Cardiac fibroblast (primary cell): ENCODE measurements around the gene C3orf70.

Source experiments
- DNase-seq, 2 donors: peaks; one replicate each; pipeline versions ENCODE4 v3.0.0 to v3.0.0-alpha.2; 2010; ENCODE audit warnings: low read depth in 2 of 2
- H3K4me3 ChIP-seq, 2 donors: replicated peaks in 1 of 2; 1 replicate in 1 of 2; 2 replicates in 1 of 2; pipeline ENCODE4 v1.5.1; 2011; ENCODE audit warnings: low read depth in 2 of 2, low read length in 2 of 2, mild to moderate bottlenecking in 2 of 2, moderate library complexity in 1 of 2
- TF ChIP-seq, protein P1 (sequence below): IDR thresholded peaks from one replicate; pipeline ENCODE4 v1.5.1; 2011; ENCODE audit warnings: low read depth, mild to moderate bottlenecking, low read length, inconsistent platforms

C3orf70 gene

DNA sequence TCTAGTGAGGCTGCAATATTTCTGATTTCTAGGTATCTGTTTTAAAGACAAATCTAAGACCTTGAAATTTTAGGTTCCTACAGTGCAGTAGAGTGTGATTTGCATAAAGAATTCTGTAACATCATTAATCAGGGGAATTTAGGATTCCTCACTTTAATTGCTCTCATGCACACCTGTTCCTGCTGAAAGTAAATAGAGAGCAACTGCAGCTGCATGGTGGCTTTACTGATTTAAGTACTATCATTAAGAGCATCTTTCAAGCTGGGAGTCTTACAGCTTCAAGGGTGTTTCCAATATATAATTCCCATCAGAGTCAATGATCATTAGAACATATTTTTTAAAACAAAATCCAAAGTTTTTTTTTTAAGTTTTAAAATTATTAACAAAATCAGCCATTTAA is 36.0 kb upstream of the C3orf70 start:
- no peak overlapping the region for H3K4me3 ChIP-seq
- TF ChIP-seq, protein P1, sequence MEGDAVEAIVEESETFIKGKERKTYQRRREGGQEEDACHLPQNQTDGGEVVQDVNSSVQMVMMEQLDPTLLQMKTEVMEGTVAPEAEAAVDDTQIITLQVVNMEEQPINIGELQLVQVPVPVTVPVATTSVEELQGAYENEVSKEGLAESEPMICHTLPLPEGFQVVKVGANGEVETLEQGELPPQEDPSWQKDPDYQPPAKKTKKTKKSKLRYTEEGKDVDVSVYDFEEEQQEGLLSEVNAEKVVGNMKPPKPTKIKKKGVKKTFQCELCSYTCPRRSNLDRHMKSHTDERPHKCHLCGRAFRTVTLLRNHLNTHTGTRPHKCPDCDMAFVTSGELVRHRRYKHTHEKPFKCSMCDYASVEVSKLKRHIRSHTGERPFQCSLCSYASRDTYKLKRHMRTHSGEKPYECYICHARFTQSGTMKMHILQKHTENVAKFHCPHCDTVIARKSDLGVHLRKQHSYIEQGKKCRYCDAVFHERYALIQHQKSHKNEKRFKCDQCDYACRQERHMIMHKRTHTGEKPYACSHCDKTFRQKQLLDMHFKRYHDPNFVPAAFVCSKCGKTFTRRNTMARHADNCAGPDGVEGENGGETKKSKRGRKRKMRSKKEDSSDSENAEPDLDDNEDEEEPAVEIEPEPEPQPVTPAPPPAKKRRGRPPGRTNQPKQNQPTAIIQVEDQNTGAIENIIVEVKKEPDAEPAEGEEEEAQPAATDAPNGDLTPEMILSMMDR, result no peak
- DNase-seq, result no peak

DNA sequence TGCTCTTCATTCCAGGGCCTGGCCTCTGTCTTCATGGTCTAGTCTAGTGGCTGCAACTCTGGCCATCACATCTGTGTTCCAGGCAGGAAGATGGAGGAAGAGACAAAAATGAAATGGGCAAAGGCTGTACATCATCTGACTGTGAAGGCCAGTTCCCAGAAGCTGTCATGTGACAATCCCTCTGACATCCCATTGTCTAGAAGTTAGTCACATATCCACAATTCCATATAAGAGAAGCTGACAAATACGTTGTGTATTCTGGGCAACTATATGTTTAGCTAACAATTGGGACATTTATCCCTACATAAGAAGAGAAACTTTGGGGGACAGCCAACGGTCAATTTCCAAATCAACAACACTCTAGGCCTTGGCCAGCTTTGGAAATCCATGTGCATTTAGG is 34.5 kb upstream of the C3orf70 start:
- TF ChIP-seq, protein P1, result no peak
- no peak overlapping the region for H3K4me3 ChIP-seq
- peak in 1 of 2 donors; percentile 13 for DNase-seq

DNA sequence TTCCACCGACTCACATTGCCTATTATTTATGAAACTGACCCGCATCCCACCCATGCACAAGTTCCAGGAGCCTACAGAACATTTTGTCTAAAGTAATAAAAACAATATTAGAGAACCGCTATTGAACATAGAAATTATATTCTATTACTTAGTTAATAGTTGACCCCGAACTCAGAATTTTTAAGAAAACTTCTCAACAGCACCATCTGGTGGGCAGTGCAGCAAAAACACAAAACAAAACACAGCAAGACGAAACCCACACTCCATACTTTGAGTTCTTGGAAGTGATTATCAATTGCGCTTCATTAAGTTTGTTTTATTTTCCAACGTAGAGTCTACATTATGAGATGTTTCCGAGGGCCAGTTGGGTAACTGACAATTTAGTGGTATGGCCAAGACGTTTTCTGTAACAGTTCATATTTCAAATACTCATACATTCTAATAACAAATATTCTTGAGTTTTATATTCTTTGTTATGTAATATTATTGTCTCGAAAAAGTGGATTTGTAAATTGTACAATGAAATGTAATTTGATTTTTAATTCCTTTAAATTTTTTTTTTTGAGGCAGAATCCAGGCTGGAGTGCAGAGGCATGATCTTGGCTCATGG is 24.0 kb upstream of the C3orf70 start:
- peak; percentile 60 to 64 for DNase-seq
- H3K4me3 ChIP-seq, result no peak overlapping the region
- TF ChIP-seq, protein P1, result peak; percentile 70

DNA sequence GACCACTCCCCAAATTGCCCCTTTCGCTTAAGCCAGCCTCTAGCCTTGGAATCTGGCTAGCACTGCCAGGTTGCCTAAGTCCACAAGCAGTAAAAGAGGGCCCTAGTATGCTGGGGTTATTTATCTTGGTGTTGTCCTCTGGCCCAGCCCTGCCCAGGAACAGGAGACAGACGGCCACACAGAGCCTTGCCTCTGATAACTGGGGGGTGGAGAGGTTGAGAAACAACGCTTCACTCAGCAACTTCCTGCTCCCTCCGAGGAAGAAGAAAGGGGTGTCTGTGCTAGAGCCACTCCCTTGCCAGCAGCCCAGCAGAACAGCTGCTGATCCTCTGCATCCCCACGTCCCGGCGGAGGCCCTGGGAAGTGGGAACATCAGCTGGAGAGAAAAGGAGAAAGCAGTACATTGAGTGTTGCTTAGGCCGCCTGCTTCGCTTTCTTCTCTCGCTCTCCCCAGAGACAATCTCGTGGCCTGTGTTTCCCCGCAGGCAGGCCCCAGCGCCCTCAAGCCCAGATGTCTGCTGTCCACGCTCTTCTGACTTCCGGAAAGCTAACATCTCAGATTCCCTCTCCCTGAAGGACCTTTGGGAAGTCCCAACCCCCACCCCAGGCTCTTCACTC is 22.6 kb upstream of the C3orf70 start:
- DNase-seq, result peak; percentile 60 to 73
- TF ChIP-seq, protein P1, result no peak
- H3K4me3 ChIP-seq, result no peak overlapping the region

DNA sequence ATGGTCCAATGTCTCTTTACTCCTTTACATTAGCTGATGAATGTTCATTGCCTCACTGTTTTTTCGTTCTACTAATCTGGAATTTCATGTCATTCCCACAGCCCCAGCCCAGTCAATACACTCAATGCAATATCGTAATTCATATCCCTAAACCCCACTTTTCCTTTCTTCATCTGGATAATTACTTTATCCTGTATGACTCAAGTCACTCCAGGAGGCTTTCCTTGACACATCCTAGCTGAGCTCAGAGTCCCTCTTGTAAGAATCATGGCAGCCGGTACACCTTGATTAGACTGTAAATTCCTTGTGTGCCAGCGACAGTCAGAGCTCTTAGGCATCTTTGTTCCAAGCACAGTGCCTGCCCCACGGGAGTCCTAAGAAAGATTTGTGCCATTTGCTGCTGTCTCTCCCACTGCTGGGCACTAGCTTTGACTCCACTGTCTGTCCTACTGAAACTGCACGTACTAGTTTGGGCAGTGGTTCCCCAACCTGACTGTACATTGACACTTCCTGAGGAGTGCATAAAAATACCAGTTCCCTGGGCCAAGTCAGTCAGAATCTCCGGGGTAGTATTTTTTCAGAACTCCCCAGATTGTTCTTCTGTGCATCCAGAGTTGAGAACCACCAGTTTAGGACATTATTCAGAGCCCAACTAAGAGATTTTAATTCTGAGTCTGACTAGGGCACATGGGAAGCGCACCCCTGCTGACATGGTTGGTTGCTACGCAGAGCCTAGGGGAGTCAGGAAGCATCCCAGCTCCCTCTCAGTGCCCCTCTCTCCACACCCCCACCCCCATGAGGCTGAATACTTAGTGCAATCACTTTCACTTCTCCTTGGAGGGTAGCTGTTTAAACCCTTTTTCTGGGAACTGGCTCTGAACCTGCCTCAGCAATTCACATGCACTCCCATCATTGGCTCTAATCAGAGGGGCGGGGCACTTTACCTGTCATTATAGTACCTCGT is 19.5 kb upstream of the C3orf70 start:
- TF ChIP-seq, protein P1, result no peak
- DNase-seq, result no peak
- H3K4me3 ChIP-seq, result no peak overlapping the region

DNA sequence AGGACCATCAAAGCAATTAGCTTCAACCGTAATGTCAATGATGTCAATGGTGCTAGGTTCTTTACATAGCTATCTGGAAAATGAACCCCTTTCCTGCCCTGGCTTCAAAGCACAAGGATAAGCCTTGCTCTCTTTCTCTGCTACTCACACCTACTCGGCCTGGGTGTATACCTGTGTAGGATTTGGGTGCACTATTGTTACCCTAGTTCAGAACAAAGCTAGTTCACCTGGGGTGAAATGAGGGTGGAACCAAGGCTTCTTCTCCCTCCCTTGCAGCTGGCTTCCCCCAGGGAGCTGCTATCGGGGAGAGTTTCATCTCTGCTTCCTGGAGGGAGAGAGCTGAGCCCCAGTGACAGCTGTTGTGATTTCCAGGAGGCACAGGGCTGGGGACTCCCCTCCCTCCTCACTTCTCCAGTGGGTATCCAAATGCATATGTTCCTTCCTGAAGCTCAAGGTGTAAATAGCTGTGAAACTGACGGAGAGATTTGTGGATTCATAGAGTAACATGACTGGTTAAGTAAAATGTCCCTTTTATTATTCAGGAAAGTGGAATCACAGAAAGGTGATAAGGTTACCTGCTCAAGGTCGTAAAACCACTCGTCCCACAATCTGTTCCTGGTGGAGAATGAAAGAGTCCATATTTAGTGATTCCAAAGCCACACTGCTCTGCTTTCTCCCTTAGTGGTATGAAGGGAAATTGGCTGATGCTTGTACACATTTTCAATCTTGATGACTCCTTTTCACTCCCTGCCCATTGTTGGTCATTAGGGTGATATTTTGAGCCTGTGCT is 11.8 kb upstream of the C3orf70 start:
- TF ChIP-seq, protein P1, result no peak
- no peak overlapping the region for H3K4me3 ChIP-seq
- no peak for DNase-seq
